Lower lobe of right lung (tissue), 2 donors: Measurements from ENCODE around the gene POU2AF3. TPM values are rescaled to one million over a fixed set of nuclear protein-coding genes. Genes with fewer than 3 reads are reported as not detected.
"Not testable (repeated sequence)": the region's sequence is repeated elsewhere in the genome, so short reads cannot be mapped to it uniquely, and the experiment has no call there.

ENCODE experiments used
- ATAC-seq, 2 donors: fragments of 200-7000 bp; cut with Tn5 transposase; one replicate each; pipeline ENCODE4 v1.9.1; 2020 to 2022; ENCODE audit warnings: mild to moderate bottlenecking in 2 of 2, moderate library complexity in 2 of 2
- DNase-seq: peaks from one replicate; pipeline ENCODE4 v3.0.0-alpha.2; 2020
- H3K27ac ChIP-seq: fragments of 200-600 bp; one replicate; pipeline ENCODE4 v1.8.0; 2022
- H3K27me3 ChIP-seq: fragments of 200-600 bp; one replicate; pipeline ENCODE4 v1.8.0; 2022; ENCODE audit warnings: low read depth
- H3K36me3 ChIP-seq: fragments of 200-600 bp; one replicate; pipeline ENCODE4 v1.8.0; 2022; ENCODE audit warnings: mild to moderate bottlenecking
- H3K4me1 ChIP-seq: fragments of 200-600 bp; one replicate; pipeline ENCODE4 v1.8.0; 2022
- H3K4me3 ChIP-seq: fragments of 200-600 bp; one replicate; pipeline ENCODE4 v1.8.0; 2022; ENCODE audit warnings: mild to moderate bottlenecking
- H3K9me3 ChIP-seq: fragments of 200-600 bp; one replicate; pipeline ENCODE4 v1.8.0; 2022
- CTCF ChIP-seq: fragments of 200-600 bp; IDR thresholded peaks from one replicate; pipeline ENCODE4 v1.8.0; 2022; ENCODE audit warnings: antibody characterized with exemption, mild to moderate bottlenecking
- intact Hi-C: fragments of 100-400 bp; cut with DNase I; formaldehyde crosslinking; loops from one replicate; pipeline ENCODE4 v1.11.0; 2022
- total RNA-seq: library from RNA; stranded (reverse); fragmentation: NEBNext Ultra II Directional; extraction: Animal tissue kit (Norgen Biotek cat#: 25700); gene quantifications from one replicate; pipeline ENCODE4 v1.2.1, GENCODE V29; 2021
- donor health status: DM: no; HTN: yes; CAD: no; lungs with severe emphysema.

Gene POU2AF3
- total RNA-seq, 1 donor from 2014 or later = 3.4 TPM

GRCh38 chr11:111259896-111260295 lies 38.5 kb upstream of the POU2AF3 start:
- Histone ChIP-seq H3K4me3 (no peak overlapping the region), H3K27ac (no peak overlapping the region), H3K27me3 (no peaks in the 10 kb centered on the region), H3K4me1 (no peaks in the 10 kb centered on the region), H3K36me3 (no peaks in the 10 kb centered on the region), H3K9me3 (no peaks in the 10 kb centered on the region)
- DNase-seq (no peak), ATAC-seq (no peak)
- intact Hi-C loops = no loop called here
- TF ChIP-seq CTCF = no peak

- Histone ChIP-seq H3K27me3 (no peaks in the 10 kb centered on the region), H3K4me1 (no peaks in the 10 kb centered on the region), H3K9me3 (no peaks in the 10 kb centered on the region), H3K27ac (no peak overlapping the region), H3K4me3 (no peak overlapping the region), H3K36me3 (no peaks in the 10 kb centered on the region)
- intact Hi-C loops = no loop called here
- DNase-seq (no peak), ATAC-seq (no peak)
- TF ChIP-seq CTCF = no peak
These were observed 37.5 kb upstream of the POU2AF3 start for GRCh38 chr11:111260811-111261210.

GRCh38 chr11:111264646-111265045 lies 33.7 kb upstream of the POU2AF3 start:
- no peak for TF ChIP-seq CTCF
- Histone ChIP-seq H3K9me3 (no peaks in the 10 kb centered on the region), H3K4me3 (no peak overlapping the region), H3K27me3 (no peaks in the 10 kb centered on the region), H3K4me1 (no peaks in the 10 kb centered on the region), H3K36me3 (no peaks in the 10 kb centered on the region), H3K27ac (no peak overlapping the region)
- ATAC-seq = no peak
- intact Hi-C loops = no loop called here
- DNase-seq = no peak

GRCh38 chr11:111265421-111265820 lies 32.9 kb upstream of the POU2AF3 start:
- intact Hi-C loops = no loop called here
- Histone ChIP-seq H3K36me3 (no peaks in the 10 kb centered on the region), H3K4me1 (no peaks in the 10 kb centered on the region), H3K4me3 (no peak overlapping the region), H3K9me3 (no peaks in the 10 kb centered on the region), H3K27ac (no peak overlapping the region), H3K27me3 (no peaks in the 10 kb centered on the region)
- no peak for TF ChIP-seq CTCF
- ATAC-seq = no peak
- DNase-seq = no peak

GRCh38 chr11:111268303-111268702 lies 30.0 kb upstream of the POU2AF3 start:
- ATAC-seq, DNase-seq, H3K27me3 ChIP-seq, H3K36me3 ChIP-seq, H3K9me3 ChIP-seq, H3K4me1 ChIP-seq, H3K4me3 ChIP-seq, H3K27ac ChIP-seq, intact Hi-C loops: not testable (repeated sequence)

GRCh38 chr11:111269146-111269868 lies 29.0 kb upstream of the POU2AF3 start:
- no peak for DNase-seq

More at GRCh38 chr11:111269146-111269868, 29.0 kb upstream of the POU2AF3 start:
- Histone ChIP-seq H3K27me3 (no peaks in the 10 kb centered on the region), H3K4me1 (no peaks in the 10 kb centered on the region), H3K4me3 (no peak overlapping the region), H3K27ac (no peak overlapping the region), H3K36me3 (no peaks in the 10 kb centered on the region), H3K9me3 (no peaks in the 10 kb centered on the region)
- intact Hi-C loops = no loop called here
- no peak for ATAC-seq
- no peak for TF ChIP-seq CTCF
